H9 (cell line): ENCODE measurements around the gene GALNT12. TPM values are rescaled to one million over a fixed set of nuclear protein-coding genes. Genes with fewer than 3 reads are reported as not detected.

Source experiments
- DNase-seq: peaks from one replicate; pipeline ENCODE4 v3.0.0-alpha.2; 2017
- H2AFZ ChIP-seq: one replicate; pipeline ENCODE4 v1.6.1; 2013; ENCODE audit warnings: mild to moderate bottlenecking, low read length, control low read depth, moderate library complexity
- H2AK5ac ChIP-seq: 2 replicates; pipeline ENCODE4 v1.6.1; 2013; ENCODE audit warnings: low read length, control low read depth, mixed read lengths; ENCODE audit not compliant: insufficient read length
- H2BK120ac ChIP-seq: one replicate; pipeline ENCODE4 v1.6.1; 2013; ENCODE audit warnings: low read depth, mild to moderate bottlenecking, low read length, control low read depth, inconsistent platforms; ENCODE audit not compliant: poor library complexity, severe bottlenecking
- H2BK12ac ChIP-seq: 2 replicates; pipeline ENCODE4 v1.6.1; 2013; ENCODE audit warnings: low read length, control low read depth, mixed read lengths, low read depth; ENCODE audit not compliant: insufficient read length
- H2BK15ac ChIP-seq: 2 replicates; pipeline ENCODE4 v1.6.1; 2013; ENCODE audit warnings: low read depth, low read length, control low read depth
- H2BK20ac ChIP-seq: one replicate; pipeline ENCODE4 v1.6.1; 2013; ENCODE audit warnings: low read depth, mild to moderate bottlenecking, low read length, control low read depth, inconsistent platforms; ENCODE audit not compliant: poor library complexity, severe bottlenecking
- H2BK5ac ChIP-seq: 2 replicates; pipeline ENCODE4 v1.6.1; 2013; ENCODE audit warnings: low read length, control low read depth, mixed read lengths; ENCODE audit not compliant: insufficient read length
- H3K14ac ChIP-seq: 2 replicates; pipeline ENCODE4 v1.6.1; 2013; ENCODE audit warnings: low read length, control low read depth; ENCODE audit not compliant: insufficient read depth
- H3K18ac ChIP-seq: 2 replicates; pipeline ENCODE4 v1.6.1; 2013; ENCODE audit warnings: low read depth, mild to moderate bottlenecking, mixed read lengths, low read length, control low read depth; ENCODE audit not compliant: insufficient read length
- H3K23ac ChIP-seq: 2 replicates; pipeline ENCODE4 v1.6.1; 2013; ENCODE audit warnings: low read length, control low read depth, mixed read lengths, low read depth; ENCODE audit not compliant: insufficient read length
- H3K23me2 ChIP-seq: 2 replicates; pipeline ENCODE4 v1.6.1; 2013; ENCODE audit warnings: low read depth, mild to moderate bottlenecking, mixed read lengths, low read length, control low read depth; ENCODE audit not compliant: insufficient read length, poor library complexity, severe bottlenecking
- H3K27ac ChIP-seq: 2 replicates; pipeline ENCODE4 v1.5.1; 2013; ENCODE audit warnings: low read length, control low read depth, mixed read lengths, low read depth; ENCODE audit not compliant: insufficient read length
- H3K27me3 ChIP-seq: 2 replicates; pipeline ENCODE4 v1.6.1; 2013; ENCODE audit warnings: low read length, control low read depth, inconsistent platforms; ENCODE audit not compliant: insufficient read depth
- H3K4ac ChIP-seq: 2 replicates; pipeline ENCODE4 v1.6.1; 2013; ENCODE audit warnings: low read depth, mild to moderate bottlenecking, control low read depth, inconsistent platforms, low read length, moderate library complexity
- H3K4me1 ChIP-seq: 2 replicates; pipeline ENCODE4 v1.6.1; 2013; ENCODE audit warnings: low read length, control low read depth, inconsistent platforms; ENCODE audit not compliant: insufficient read depth
- H3K4me2 ChIP-seq: 2 replicates; pipeline ENCODE4 v1.6.1; 2013; ENCODE audit warnings: low read length, control low read depth, mixed read lengths; ENCODE audit not compliant: insufficient read length, insufficient read depth
- H3K56ac ChIP-seq: 2 replicates; pipeline ENCODE4 v1.6.1; 2013; ENCODE audit warnings: low read depth, mild to moderate bottlenecking, mixed read lengths, low read length, control low read depth; ENCODE audit not compliant: insufficient read length
- H3K79me1 ChIP-seq: 2 replicates; pipeline ENCODE4 v1.6.1; 2013; ENCODE audit warnings: low read depth, mild to moderate bottlenecking, moderate library complexity, low read length, control low read depth, inconsistent platforms; ENCODE audit not compliant: insufficient read depth, poor library complexity, severe bottlenecking
- H3K79me2 ChIP-seq: 2 replicates; pipeline ENCODE4 v1.6.1; 2013; ENCODE audit warnings: low read length, control low read depth, inconsistent platforms; ENCODE audit not compliant: insufficient read depth
- H3K9ac ChIP-seq: 2 replicates; pipeline ENCODE4 v1.6.1; 2013; ENCODE audit warnings: low read length, control low read depth, mixed read lengths; ENCODE audit not compliant: insufficient read length; ENCODE audit errors: extremely low read depth
- H3K9me3 ChIP-seq: one replicate; pipeline ENCODE4 v1.6.1; 2013; ENCODE audit warnings: low read depth, low read length, inconsistent platforms; ENCODE audit not compliant: control insufficient read depth
- H3T11ph ChIP-seq: one replicate; pipeline ENCODE4 v1.6.1; 2013; ENCODE audit warnings: mild to moderate bottlenecking, low read length, control low read depth, inconsistent platforms
- H4K20me1 ChIP-seq: one replicate; pipeline ENCODE4 v1.6.1; 2013; ENCODE audit not compliant: control insufficient read depth, insufficient read length, insufficient read depth
- H4K5ac ChIP-seq: 2 replicates; pipeline ENCODE4 v1.6.1; 2013; ENCODE audit warnings: low read depth, mild to moderate bottlenecking, mixed read lengths, low read length, control low read depth; ENCODE audit not compliant: insufficient read length
- H4K8ac ChIP-seq: replicated peaks from 2 replicates; pipeline ENCODE4 v1.6.1; 2013; ENCODE audit warnings: low read length, control low read depth, mixed read lengths, low read depth; ENCODE audit not compliant: insufficient read length
- H4K91ac ChIP-seq: 2 replicates; pipeline ENCODE4 v1.6.1; 2013; ENCODE audit warnings: low read depth, mild to moderate bottlenecking, moderate library complexity, mixed read lengths, low read length, control low read depth; ENCODE audit not compliant: insufficient read length
- H3K27ac Mint-ChIP-seq, 3 experiments: 2 replicates in 2 of 3; 3 replicates in 1 of 3; pipeline ENCODE4 v1.8.0; 2020 to 2021; ENCODE audit warnings: mixed read lengths in 3 of 3, mild to moderate bottlenecking in 1 of 3, moderate library complexity in 1 of 3
- H3K27me3 Mint-ChIP-seq: 2 replicates; pipeline ENCODE4 v1.8.0; 2021; ENCODE audit warnings: low read depth, mild to moderate bottlenecking, moderate library complexity, mixed read lengths
- H3K36me3 Mint-ChIP-seq, 3 experiments: 2 replicates in 2 of 3; 3 replicates in 1 of 3; pipeline ENCODE4 v1.8.0; 2020 to 2021; ENCODE audit warnings: low read depth in 3 of 3, mixed read lengths in 3 of 3; ENCODE audit not compliant: insufficient read depth in 1 of 3
- H3K4me1 Mint-ChIP-seq, 2 experiments: 2 replicates each; pipeline ENCODE4 v1.8.0; 2020; ENCODE audit warnings: mixed read lengths in 2 of 2
- H3K4me3 Mint-ChIP-seq, 2 experiments: 2 replicates in 1 of 2; 3 replicates in 1 of 2; pipeline ENCODE4 v1.8.0; 2020 to 2021; ENCODE audit warnings: mild to moderate bottlenecking in 2 of 2, mixed read lengths in 2 of 2, moderate library complexity in 1 of 2
- H3K9me3 Mint-ChIP-seq, 2 experiments: 2 replicates in 1 of 2; 3 replicates in 1 of 2; pipeline ENCODE4 v1.8.0; 2020; ENCODE audit warnings: mild to moderate bottlenecking in 2 of 2, mixed read lengths in 2 of 2, moderate library complexity in 1 of 2
- CTCF ChIP-seq: fragments of 200-600 bp; sonication (generic); conservative IDR thresholded peaks from 3 replicates; pipeline ENCODE4 v1.8.0; 2021; ENCODE audit warnings: antibody characterized with exemption, mild to moderate bottlenecking
- WGBS: extraction: QIAGEN DNeasy Blood & Tissue Kit; methylation state at CpG from one replicate; pipeline ENCODE4 v1.1.7; 2013; ENCODE audit warnings: missing lambda C conversion rate, low lambda C conversion rate, mixed read lengths; ENCODE audit not compliant: insufficient read length; ENCODE audit errors: extremely low coverage; 5-methylcytosine and 5-hydroxymethylcytosine counted together
- total RNA-seq: library from RNA; stranded (reverse); gene quantifications from 2 replicates; pipeline ENCODE4 v1.2.1, GENCODE V29; 2021

Gene GALNT12
- total RNA-seq, 1 experiment from 2014 or later, result 18.0 TPM

GRCh38 chr9:98852961-98853360, 45.5 kb downstream of the GALNT12 start:
- H2AFZ ChIP-seq, result no peak overlapping the region
- H2AK5ac ChIP-seq, result no peak overlapping the region
- H3T11ph ChIP-seq, result no peak overlapping the region
- H2BK20ac ChIP-seq, result no peak overlapping the region
- H3K4ac ChIP-seq, result no peak overlapping the region
- no peak overlapping the region for H3K27ac ChIP-seq
- H3K4me2 ChIP-seq, result no peak overlapping the region
- no peak overlapping the region for H3K9ac ChIP-seq
- no peaks in the 10 kb centered on the region for H3K27me3 ChIP-seq
- DNase-seq, result no peak
- no peak overlapping the region for H4K5ac ChIP-seq
- no peak overlapping the region for H2BK5ac ChIP-seq
- no peaks in the 10 kb centered on the region; the same call in 1 of the 2 replicates for H3K4me1 ChIP-seq
- H3K56ac ChIP-seq, result no peak overlapping the region
- H3K14ac ChIP-seq, result no peak overlapping the region
- no peak overlapping the region for H3K18ac ChIP-seq
- no peak for TF ChIP-seq CTCF
- no CpG with 5 or more reads among the region's 2 CpGs for WGBS
- Mint-ChIP-seq H3K9me3 (no peaks in the 10 kb centered on the region), H3K27me3 (peaks cover 4% of the 10 kb centered on the region; the same call in 1 of the 2 replicates), H3K27ac (no peak overlapping the region), H3K36me3 (peaks cover 0 to 4% (median 4%) of the 10 kb centered on the region in 3 experiments; a peak in 1 of 7 replicates), H3K4me1 (peaks cover 14 to 23% of the 10 kb centered on the region in 2 experiments), H3K4me3 (no peak overlapping the region)
- no peak overlapping the region for H2BK15ac ChIP-seq
- no peaks in the 10 kb centered on the region for H4K20me1 ChIP-seq
- H3K23me2 ChIP-seq, result no peaks in the 10 kb centered on the region
- H2BK120ac ChIP-seq, result no peak overlapping the region
- H3K23ac ChIP-seq, result no peak overlapping the region
- no peak overlapping the region for H4K8ac ChIP-seq
- no peaks in the 10 kb centered on the region for H3K79me1 ChIP-seq
- no peaks in the 10 kb centered on the region for H3K79me2 ChIP-seq
- no peak overlapping the region for H4K91ac ChIP-seq
- no peaks in the 10 kb centered on the region for H3K9me3 ChIP-seq
- H2BK12ac ChIP-seq, result no peak overlapping the region
